HG03060 (cell line): ENCODE data around the gene SPOCK1.
A peak's percentile ranks its signal among the peaks of the same experiment; 100 is the strongest.

ENCODE experiments used
- ATAC-seq: cut with Tn5 transposase; IDR thresholded peaks from one replicate; pipeline ENCODE4 v1.9.1; 2021; ENCODE audit warnings: low read depth, moderate number of reproducible peaks; ENCODE audit not compliant: unreplicated experiment

SPOCK1 gene

DNA sequence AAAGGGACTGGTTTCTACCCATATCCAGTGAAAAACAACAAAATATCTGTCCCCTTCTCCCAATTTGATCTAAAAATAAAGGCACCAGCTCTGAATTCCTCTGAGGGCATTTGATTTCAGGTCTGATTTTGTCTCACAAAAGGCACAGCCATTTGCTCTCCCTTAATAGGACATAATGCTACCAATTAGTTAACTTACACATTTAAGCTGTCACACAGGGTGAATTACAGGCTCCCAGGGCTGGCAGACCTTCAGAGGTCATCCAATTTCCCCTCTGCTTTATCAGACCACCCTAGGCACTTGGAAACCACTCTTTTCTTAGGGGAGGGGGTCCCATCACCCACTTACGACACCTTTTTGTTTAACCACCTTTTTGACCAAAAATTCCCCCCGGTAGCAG lies 319.9 kb downstream of the SPOCK1 start:
- ATAC-seq, result no peak

DNA sequence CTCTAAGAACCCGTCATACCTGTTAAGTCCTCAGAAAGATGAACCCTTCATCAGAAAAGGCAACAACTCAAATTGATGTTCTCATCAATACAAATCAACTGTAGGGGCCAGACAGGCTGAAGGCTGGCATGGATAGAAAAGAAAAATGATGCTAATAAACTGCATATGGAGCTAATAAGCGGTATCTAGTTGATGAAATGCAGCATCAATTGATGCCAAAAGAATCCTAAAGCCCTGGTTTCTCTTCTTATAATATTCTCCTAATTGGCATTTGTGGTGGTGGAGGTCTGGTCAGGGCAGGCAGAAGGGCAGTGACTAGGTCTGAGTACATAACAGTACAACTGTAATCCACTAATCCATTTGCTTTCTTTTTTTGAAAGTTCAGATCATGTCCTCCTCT lies 322.5 kb downstream of the SPOCK1 start:
- no peak for ATAC-seq

DNA sequence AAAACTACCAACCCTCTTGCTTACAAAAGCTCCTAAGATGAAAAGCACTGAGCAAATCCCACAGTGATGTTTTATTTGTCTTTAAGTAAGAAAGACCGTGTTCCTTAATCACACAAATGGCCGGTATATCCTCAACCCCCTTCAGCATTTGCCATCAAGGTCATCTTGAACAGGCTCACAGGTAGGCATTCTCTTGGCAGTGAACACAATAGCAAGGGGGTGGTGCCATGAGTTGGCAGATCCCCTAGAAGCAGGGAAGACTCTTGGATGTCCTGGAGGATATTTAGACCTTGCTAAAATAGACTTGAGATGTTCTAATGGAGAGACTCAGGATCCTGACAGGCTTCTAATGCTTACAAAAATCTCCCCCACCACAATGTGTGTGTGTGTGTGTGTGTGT lies 323.0 kb downstream of the SPOCK1 start:
- no peak for ATAC-seq

DNA sequence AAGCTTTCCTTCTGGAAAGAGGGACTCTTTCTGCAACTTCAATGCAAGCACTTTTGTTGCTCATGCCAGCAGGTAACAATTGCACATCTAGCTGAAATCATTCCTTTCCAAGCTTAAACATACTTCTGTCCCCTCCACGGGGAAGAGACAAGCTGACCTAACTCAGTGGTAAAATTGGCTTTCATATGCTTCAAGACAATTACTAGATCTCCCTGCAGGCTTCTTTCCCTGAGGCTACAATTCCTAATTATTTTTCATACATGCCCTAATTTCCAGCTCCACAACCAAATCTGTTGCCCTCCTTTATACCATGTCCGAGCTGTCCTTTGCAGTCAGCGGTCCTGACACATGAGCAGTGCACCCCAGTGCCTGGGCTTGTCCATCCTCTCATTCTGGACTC lies 324.9 kb downstream of the SPOCK1 start:
- no peak for ATAC-seq

DNA sequence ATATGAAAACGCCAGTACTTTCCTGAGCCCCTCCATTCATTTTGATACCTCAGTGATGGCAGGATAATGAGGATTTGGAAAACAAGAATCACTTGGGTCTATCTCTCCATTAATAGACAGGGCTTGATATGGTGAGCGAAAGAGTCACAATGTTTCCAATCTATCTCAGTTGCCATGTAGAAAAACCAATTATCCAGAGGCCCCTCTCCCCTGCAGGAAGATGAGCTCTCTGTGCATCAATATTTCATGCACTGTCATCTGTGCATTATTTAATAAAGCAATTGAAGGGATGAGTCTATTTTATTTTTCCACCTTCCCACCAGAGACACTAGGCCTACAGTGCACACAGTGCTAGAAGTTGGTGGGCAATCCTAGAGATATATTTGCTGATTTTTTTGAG lies 326.9 kb downstream of the SPOCK1 start:
- no peak for ATAC-seq

DNA sequence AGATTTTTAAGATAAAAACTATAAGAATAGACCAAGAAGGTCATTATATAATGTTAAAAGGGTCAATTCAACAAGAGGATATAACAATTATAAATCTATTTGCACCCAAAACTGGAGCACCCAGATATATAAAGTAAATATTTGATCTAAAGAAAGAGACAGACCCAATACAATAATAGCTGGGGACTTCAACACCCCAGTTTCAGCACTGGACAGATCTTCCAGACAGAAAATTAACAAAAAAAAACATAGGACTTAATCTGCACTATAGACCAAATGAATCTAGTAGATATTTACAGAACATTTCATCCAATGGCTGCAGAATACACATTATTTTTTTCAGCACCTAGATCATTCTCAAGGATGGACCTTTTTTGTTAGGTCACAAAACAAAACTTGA lies 331.9 kb downstream of the SPOCK1 start:
- no peak for ATAC-seq

DNA sequence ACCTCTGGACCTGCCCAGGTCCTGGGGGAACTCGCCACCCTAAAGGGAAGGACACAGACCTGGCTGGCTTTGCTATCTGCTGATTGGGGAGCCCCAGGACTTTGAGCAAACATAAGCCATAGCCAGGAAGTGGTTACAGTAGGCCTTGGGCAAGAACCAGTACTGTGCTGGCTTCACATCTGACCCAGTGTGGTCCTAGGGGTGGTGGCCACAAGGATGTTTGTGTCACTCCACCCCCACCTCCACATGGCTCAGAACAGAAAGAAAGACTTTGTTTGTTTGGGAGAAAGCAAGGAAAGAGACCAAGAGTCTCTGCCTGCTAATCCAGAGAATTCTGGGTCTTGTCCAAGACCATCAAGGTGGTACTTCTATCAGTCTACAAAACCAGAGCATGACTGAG lies 334.2 kb downstream of the SPOCK1 start:
- no peak for ATAC-seq

DNA sequence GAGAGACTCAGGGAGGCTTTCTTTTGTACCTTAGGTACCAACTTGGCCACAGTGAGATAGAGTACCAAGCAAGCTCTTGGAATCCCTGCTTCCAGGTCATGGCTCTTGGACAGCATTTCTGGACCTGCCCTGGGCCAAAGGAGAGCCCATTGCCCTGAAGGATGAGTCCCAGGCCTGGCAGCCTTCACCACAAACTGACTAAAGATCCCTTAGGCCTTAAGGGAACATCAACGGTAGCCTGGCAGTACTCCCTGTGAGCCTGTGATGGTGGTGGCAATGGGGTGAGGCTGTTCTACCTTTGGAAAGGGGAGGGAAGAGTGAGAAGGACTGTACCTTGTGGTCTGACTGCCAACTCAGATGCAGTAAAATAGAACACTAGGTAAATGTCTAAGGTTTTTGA lies 334.6 kb downstream of the SPOCK1 start:
- no peak for ATAC-seq

DNA sequence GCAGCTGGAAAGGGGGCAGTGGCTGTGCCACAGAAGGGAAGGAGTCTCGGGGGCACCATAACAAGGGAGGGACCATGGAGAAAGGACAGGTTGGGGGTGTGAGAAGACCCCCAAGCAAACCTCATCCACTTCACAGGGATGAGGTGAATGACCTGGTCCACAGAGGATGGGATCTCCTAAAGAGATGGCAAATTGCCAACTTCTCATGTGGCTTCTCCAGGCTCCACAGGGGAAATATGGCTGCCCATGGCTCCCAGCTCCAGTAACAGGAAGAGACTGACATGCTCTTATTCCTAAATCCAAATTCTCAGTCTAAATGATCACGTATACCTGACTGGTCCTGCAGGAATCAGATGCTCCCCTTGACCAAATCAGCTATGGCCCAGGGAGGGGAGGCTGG lies 340.4 kb downstream of the SPOCK1 start:
- no peak for ATAC-seq

DNA sequence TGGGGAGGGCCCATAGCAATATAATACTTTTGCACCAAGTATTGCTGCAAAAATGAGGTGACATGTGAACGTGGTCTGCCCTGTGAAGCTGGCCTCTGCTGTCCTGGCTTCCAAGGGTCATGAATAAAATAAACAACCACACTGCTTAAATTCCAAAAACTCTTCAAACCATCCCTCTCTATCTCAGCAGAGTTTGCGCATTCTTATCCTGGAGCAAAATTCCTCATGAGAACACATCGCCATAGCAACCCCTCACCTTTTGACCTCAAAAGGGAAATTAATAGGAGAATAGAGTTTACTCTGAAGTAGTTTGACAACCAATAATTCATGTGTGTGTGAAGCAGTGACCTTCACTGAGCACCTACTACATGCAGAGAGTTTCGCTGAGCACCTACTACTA lies 342.9 kb downstream of the SPOCK1 start:
- no peak for ATAC-seq

DNA sequence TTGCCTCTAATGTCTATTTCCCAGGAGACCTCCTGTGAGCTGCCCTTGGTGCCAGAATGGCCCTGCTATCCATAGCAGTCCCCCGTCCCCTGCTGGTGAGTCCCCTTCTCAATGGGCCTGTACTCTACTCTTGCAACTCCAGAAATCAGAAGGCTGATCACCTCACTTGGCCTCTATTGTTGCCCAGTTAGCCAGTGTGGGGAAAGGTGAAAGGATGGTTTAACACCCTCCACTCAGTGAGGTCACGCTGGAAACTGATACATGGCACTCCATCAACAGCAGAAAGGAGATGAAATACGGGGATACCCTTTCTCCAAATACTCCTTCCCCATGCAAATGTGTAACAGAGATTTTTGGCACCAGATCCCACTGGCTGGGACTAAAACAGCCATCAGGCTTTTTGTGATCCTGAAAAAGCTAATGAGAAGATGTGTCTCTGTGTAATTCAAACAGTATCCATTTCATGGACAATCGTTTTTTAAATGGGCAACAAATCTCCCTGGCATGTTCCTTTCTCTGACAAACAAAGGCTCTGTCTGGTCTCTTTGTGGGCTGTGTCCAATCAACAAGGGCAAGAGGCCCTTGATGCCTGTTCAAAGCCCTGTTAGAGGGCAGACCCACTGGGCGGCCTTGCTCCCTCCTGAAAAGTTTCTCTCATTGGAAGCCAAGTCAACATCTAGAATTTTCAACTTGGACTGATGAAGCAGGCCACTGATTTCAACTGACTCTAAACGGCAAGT lies 343.7 kb downstream of the SPOCK1 start:
- ATAC-seq, result no peak

DNA sequence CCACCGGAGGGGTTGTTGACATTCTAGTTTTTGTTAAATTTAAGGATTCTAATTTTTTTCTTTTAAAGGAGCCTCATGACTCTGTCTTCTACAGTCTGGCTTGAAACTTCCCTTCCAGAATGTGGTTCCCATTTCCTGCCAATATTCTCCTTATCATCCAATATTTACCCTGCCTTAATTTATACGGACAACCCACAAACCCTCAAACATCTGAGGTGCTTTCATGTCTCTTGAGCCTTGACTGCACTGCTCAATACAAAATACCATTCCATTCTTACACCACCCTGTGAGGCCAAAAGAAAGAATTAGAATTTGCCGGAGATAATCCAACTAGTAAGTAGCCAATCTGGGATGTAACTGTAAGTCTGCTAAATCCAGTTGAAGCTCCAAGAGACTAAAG lies 346.5 kb downstream of the SPOCK1 start:
- no peak for ATAC-seq

DNA sequence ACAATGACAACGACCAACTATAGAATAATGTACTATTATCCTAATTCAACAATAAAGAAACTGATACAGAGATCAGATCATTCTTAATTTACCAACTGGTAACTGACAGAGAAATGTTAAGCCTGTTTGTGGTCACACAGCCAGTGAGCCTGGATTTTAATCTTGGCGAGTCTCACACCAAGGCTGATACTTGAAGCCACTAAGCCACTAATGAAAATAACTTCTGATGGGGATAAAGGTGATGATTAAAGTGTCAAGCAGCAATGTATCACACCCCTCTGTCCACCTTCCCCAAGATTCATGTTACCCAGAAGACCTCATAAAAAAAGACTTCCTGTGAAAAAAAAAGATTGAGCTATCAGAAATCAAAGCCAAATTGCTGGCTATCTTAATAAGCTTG lies 350.5 kb downstream of the SPOCK1 start:
- no peak for ATAC-seq

DNA sequence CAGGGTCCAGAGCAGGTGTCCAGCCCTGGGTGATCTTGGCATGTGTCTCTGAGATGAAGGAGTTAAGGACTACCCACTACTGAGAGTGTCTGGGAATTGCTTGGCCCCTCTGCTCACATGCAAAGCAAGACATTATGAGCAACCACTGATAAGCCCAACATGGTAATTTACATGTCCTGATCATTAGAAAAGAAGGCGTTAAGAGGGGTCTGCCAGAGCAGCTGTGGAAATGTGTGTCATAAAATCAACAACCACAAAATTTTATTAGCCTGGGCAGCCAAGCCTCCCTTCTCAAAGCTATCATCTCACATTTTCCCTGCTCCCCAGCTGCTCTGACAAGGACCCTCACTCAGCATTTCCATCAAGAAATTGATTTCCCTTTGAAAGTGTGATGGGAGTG lies 351.0 kb downstream of the SPOCK1 start:
- no peak for ATAC-seq

DNA sequence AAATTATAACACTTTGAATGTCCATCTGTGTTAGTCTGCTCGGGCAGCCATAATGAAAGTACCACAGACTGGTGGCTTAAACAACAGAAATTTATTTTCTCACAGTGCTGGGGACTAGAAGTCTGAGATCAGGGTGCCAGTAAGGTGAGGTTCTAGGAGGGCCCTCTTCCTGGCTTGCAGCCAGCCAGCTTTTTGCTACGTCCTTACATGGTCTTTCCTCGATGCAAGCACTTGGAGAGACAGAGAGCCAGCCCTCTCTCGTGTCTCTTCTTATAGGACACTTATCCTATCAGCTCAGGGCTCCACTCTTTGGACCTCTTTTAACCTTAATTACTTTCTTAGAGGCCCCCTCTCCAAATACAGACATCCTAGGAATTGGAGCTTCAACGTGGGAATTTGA lies 351.8 kb downstream of the SPOCK1 start:
- ATAC-seq, result no peak

DNA sequence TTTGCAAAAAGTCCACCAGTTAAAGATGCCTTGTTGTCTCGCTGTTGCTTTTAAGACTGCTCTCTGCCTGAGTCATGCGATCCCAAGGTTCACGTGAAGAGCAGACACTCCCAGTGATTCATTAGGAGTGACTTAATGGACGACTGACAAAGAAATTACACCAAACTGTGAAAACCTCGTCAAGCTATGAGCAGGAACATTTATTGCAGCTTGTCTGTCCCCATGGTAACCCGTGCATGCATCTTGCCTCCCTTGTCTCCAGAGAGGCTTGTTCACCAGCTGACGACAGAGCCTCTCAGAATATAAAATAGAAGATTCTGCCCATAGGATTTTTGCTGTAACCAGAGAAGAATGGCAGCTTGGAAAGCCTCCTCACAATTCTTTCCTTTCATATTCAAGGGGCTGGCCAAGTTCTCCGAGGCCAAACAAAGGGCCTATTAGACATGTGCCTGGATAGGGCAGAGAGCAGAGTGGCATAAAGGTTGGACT lies 352.7 kb downstream of the SPOCK1 start:
- ATAC-seq, result no peak

DNA sequence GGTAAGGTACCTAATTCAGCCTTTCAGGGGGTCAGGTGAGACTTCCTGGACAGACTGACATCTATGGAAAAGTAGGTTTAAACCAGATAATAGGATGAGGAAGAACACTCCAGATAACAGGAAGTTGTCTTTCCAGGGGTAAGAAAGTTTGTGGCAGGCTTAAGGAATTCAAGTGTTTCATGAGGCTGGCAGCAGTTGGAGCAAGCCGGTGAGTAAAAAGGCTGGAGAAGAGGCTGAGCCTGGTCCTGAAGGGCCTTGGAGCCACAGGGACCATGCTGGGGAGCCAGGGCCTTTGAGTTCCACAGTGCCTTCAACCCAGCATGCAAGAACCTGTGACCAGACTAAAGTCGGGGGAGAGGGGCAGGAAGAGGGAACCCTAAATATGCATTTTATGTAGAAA lies 353.4 kb downstream of the SPOCK1 start:
- ATAC-seq, result no peak

DNA sequence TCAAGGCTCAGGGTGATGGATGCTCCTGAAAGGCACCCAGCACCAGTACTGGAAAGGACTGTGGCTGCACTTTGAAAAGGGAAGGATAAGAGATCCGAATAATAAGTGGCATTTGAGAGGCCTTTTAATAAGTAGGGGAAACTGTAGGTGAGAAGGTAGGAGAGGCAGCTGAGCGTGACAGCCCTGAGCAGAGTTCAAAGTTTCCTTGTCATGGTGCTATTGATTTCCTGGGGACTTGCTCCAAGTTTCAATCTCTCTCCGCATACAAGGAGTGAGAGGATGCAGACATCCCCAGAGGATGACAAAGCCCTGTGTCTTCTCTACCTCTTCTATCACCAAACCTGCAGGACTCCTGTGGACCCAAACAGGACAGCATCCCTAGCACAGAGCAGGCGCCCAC lies 354.5 kb downstream of the SPOCK1 start:
- no peak for ATAC-seq

DNA sequence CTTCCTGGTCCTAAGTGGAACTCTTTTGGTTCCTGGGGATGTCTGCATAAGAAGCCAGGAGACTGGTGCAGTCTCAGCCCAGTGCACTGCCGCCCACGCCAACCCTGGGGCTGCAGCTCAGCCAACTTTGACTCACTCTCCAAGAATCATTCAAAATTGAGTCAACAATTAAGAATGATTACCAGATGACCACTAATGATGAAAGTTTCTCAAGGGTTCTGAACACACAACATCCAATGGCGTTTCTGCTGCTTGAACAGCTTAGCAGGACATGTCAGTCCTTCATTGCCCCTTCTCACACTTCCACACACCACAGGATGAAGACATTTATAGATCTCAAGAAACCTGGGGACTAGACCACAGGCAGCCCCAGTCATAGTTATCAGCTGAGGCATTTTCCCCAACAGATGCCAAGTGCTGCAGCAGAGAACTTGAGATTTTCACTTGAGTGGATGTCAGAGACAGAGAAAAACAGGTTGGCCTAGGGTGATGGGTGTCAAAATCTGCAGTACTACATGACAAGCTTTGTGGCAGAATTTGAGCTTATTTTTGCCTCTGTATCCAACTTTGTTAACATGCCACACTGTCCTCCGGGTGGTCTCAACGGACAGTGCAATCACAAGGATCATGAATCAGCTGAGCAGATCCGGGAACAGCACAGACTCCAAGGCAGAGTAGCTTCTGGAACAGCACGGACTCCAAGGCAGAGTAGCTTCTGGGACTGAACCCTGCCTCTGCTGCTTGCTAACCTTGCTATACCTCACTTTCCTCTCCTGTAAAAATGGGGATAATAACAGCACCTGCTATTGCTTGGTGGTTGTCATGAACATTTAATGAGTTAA lies 356.1 kb downstream of the SPOCK1 start:
- ATAC-seq, result peak; percentile 74

DNA sequence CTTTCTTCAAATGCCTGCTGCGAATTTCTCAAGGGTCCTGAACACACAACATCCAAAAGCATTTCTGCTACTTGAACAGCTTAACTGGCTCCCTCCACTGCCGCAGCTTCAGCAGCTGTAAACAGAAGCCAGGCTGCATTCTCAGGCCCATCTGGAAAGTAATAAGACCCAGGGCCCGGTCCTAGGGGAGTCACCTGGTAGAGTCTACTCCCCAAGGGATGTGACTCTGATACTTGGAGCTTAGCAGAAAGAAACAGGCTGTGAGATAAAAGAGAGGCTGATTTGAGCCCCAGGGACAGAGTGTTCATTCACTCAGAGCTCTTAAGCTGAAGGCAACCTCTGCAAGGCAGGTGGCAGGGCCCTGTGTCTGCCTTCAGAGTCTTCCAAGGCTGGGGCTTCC lies 356.8 kb downstream of the SPOCK1 start:
- ATAC-seq, result peak; percentile 9

DNA sequence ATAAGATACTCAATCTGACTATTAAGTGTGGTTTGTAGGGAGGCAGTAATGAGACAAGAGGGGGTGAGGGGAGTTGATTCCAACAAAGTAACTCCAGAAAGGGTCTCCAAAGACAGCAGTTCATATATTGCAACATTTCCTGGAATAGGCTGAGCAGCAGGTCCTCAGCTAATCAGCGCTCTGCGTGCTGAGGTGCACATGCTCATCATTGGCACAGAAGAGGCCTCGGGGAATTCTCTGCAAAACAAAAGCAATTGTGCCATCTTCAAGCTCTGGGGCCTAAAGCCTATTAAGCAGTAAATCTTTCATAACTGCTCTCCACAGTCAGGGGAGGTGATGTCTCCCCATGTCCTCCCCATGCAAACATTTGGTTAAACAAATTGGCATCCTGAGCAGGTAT lies 357.3 kb downstream of the SPOCK1 start:
- ATAC-seq, result no peak
